Epithelial cell of proximal tubule (primary cell): ENCODE data around the gene SSUH2. TPM values are rescaled to one million over a fixed set of nuclear protein-coding genes. Genes with fewer than 3 reads are reported as not detected.

Source experiments
- DNase-seq: peaks from one replicate; pipeline ENCODE4 v3.0.0-alpha.2; 2011; ENCODE audit warnings: low read depth
- H3K4me3 ChIP-seq: 2 replicates; pipeline ENCODE4 v1.5.1; 2011; ENCODE audit warnings: low read depth, mild to moderate bottlenecking, low read length
- CTCF ChIP-seq: conservative IDR thresholded peaks from 2 replicates; pipeline ENCODE4 v1.5.1; 2012; ENCODE audit warnings: low read depth, mild to moderate bottlenecking, low read length
- total RNA-seq: library from RNA; depleted of rRNA; stranded (reverse); fragments of >200 nt; gene quantifications from 2 replicates; pipeline ENCODE4 v1.2.3, GENCODE V29; 2015

The SSUH2 gene
- total RNA-seq, 1 donor from 2014 or later: not detected

GRCh38 chr3:8625991-8626390 lies 18.6 kb downstream of the SSUH2 start:
- no peak overlapping the region for H3K4me3 ChIP-seq
- DNase-seq: no peak
- no peak for TF ChIP-seq CTCF

GRCh38 chr3:8624612-8625011 lies 20.0 kb downstream of the SSUH2 start:
- TF ChIP-seq CTCF: no peak
- no peak overlapping the region for H3K4me3 ChIP-seq
- DNase-seq: no peak

GRCh38 chr3:8623741-8624140 lies 20.9 kb downstream of the SSUH2 start:
- no peak for DNase-seq
- TF ChIP-seq CTCF: no peak
- H3K4me3 ChIP-seq: no peak overlapping the region

GRCh38 chr3:8622873-8623691 lies 21.5 kb downstream of the SSUH2 start:
- DNase-seq: no peak
- peak overlapping the region; percentile 24 for H3K4me3 ChIP-seq
- TF ChIP-seq CTCF: peak; percentile 84

GRCh38 chr3:8621872-8622271 lies 22.7 kb downstream of the SSUH2 start:
- DNase-seq: no peak
- no peak overlapping the region for H3K4me3 ChIP-seq
- no peak for TF ChIP-seq CTCF

- H3K4me3 ChIP-seq: no peak overlapping the region
- DNase-seq: no peak
- no peak for TF ChIP-seq CTCF
Measured at GRCh38 chr3:8621141-8621540, 23.5 kb downstream of the SSUH2 start.

- no peak for TF ChIP-seq CTCF
- no peak for DNase-seq
- no peak overlapping the region for H3K4me3 ChIP-seq
Measured at GRCh38 chr3:8619548-8619947, 25.1 kb downstream of the SSUH2 start.
